Endodermal cell (in vitro differentiated cells): ENCODE measurements around the gene C6. TPM values are rescaled to one million over a fixed set of nuclear protein-coding genes. Genes with fewer than 3 reads are reported as not detected.
"Not testable (repeated sequence)": the region's sequence is repeated elsewhere in the genome, so short reads cannot be mapped to it uniquely, and the experiment has no call there.

Experiments
- DNase-seq: peaks from one replicate; pipeline ENCODE4 v3.0.0-alpha.2; 2017
- H3K27ac ChIP-seq: 2 replicates; pipeline ENCODE4 v1.5.1; 2013; ENCODE audit warnings: mild to moderate bottlenecking, low read depth, low read length, moderate library complexity
- H3K27me3 ChIP-seq: 2 replicates; pipeline ENCODE4 v1.6.1; 2013; ENCODE audit warnings: mild to moderate bottlenecking, low read length, moderate library complexity; ENCODE audit not compliant: insufficient read depth, control insufficient read depth, poor library complexity, severe bottlenecking
- H3K36me3 ChIP-seq: 2 replicates; pipeline ENCODE4 v1.7.0; 2013; ENCODE audit warnings: mild to moderate bottlenecking, low read length, moderate library complexity; ENCODE audit not compliant: control insufficient read depth, insufficient read depth
- H3K4me1 ChIP-seq: one replicate; pipeline ENCODE4 v1.7.0; 2013; ENCODE audit warnings: low read length; ENCODE audit not compliant: control insufficient read depth, insufficient read depth
- H3K4me3 ChIP-seq: 2 replicates; pipeline ENCODE4 v1.5.1; 2013; ENCODE audit warnings: mild to moderate bottlenecking, low read length, moderate library complexity
- H3K9ac ChIP-seq: 2 replicates; pipeline ENCODE4 v1.6.1; 2013; ENCODE audit warnings: mild to moderate bottlenecking, low read length, moderate library complexity; ENCODE audit not compliant: poor library complexity, severe bottlenecking; ENCODE audit errors: extremely low read depth
- H3K9me3 ChIP-seq: 2 replicates; pipeline ENCODE4 v1.6.1; 2013; ENCODE audit warnings: mild to moderate bottlenecking, low read length, moderate library complexity; ENCODE audit not compliant: control insufficient read depth
- H3K27ac Mint-ChIP-seq: 2 replicates; pipeline ENCODE4 v1.8.0; 2020; ENCODE audit warnings: mixed read lengths
- H3K27me3 Mint-ChIP-seq: 2 replicates; pipeline ENCODE4 v1.8.0; 2021; ENCODE audit warnings: mild to moderate bottlenecking, mixed read lengths; ENCODE audit not compliant: insufficient read depth
- H3K36me3 Mint-ChIP-seq: 2 replicates; pipeline ENCODE4 v1.8.0; 2020; ENCODE audit warnings: low read depth, mixed read lengths
- H3K4me1 Mint-ChIP-seq: 2 replicates; pipeline ENCODE4 v1.8.0; 2020; ENCODE audit warnings: mixed read lengths
- H3K4me3 Mint-ChIP-seq: 2 replicates; pipeline ENCODE4 v1.8.0; 2020; ENCODE audit warnings: mild to moderate bottlenecking, moderate library complexity, mixed read lengths
- H3K9me3 Mint-ChIP-seq: 2 replicates; pipeline ENCODE4 v1.8.0; 2020; ENCODE audit warnings: mild to moderate bottlenecking, mixed read lengths
- CTCF ChIP-seq: fragments of 200-600 bp; sonication (generic); conservative IDR thresholded peaks from 2 replicates; pipeline ENCODE4 v1.5.0; 2021; ENCODE audit warnings: antibody characterized with exemption, mild to moderate bottlenecking
- WGBS, 2 experiments: methylation state at CpG; one replicate each; pipeline versions ENCODE4 v1.1.5 to v1.1.7; 2013; ENCODE audit warnings: missing lambda C conversion rate in 2 of 2, mixed read lengths in 1 of 2; ENCODE audit not compliant: insufficient coverage in 1 of 2, insufficient read length in 1 of 2; 5-methylcytosine and 5-hydroxymethylcytosine counted together
- total RNA-seq, 2 donors: library from RNA; stranded (reverse); fragmentation: NEBNext Ultra II Directional in 1 of 2; extraction: Animal tissue kit (Norgen Biotek cat#: 25700) in 1 of 2; gene quantifications; 2 replicates in 1 of 2; 3 replicates in 1 of 2; pipeline ENCODE4 v1.2.1, GENCODE V29; 2021

The C6 gene
- total RNA-seq, 2 donors from 2014 or later, result 0.38 TPM; not detected in 1

GRCh38 chr5:41186143-41186542 is 27.2 kb downstream of the C6 start:
- Histone ChIP-seq H3K27ac (no peak overlapping the region), H3K36me3 (no peaks in the 10 kb centered on the region), H3K9ac (no peak overlapping the region), H3K9me3 (no peaks in the 10 kb centered on the region), H3K4me3 (no peak overlapping the region), H3K4me1 (peaks cover 9% of the 10 kb centered on the region), H3K27me3 (no peaks in the 10 kb centered on the region)
- no peak overlapping the region for H3K4me3 Mint-ChIP-seq
- no peaks in the 10 kb centered on the region for H3K36me3 Mint-ChIP-seq
- H3K27me3 Mint-ChIP-seq, result no peaks in the 10 kb centered on the region
- no peak for TF ChIP-seq CTCF
- 82 to 96% methylated on average over 1 of the region's 1 CpG for WGBS, 2 experiments
- no peak for DNase-seq
- no peaks in the 10 kb centered on the region for H3K9me3 Mint-ChIP-seq
- H3K4me1 Mint-ChIP-seq, result peaks cover 23% of the 10 kb centered on the region
- H3K27ac Mint-ChIP-seq, result no peak overlapping the region

- not testable (repeated sequence) for H3K9me3 Mint-ChIP-seq, H3K4me3 ChIP-seq
These were observed 30.0 kb downstream of the C6 start for GRCh38 chr5:41183331-41183730.

GRCh38 chr5:41182666-41183065 is 30.7 kb downstream of the C6 start:
- no peaks in the 10 kb centered on the region for H3K27me3 Mint-ChIP-seq
- Histone ChIP-seq H3K9me3 (no peaks in the 10 kb centered on the region), H3K36me3 (no peaks in the 10 kb centered on the region), H3K27ac (no peak overlapping the region), H3K4me3 (no peak overlapping the region), H3K4me1 (peaks cover 9% of the 10 kb centered on the region), H3K27me3 (no peaks in the 10 kb centered on the region), H3K9ac (no peak overlapping the region)
- no peaks in the 10 kb centered on the region for H3K36me3 Mint-ChIP-seq
- H3K4me1 Mint-ChIP-seq, result peaks cover 23% of the 10 kb centered on the region
- DNase-seq, result no peak
- H3K9me3 Mint-ChIP-seq, result no peaks in the 10 kb centered on the region
- H3K27ac Mint-ChIP-seq, result peak overlapping the region; percentile 8
- TF ChIP-seq CTCF, result no peak
- H3K4me3 Mint-ChIP-seq, result no peak overlapping the region

More at GRCh38 chr5:41183331-41183730, 30.0 kb downstream of the C6 start:
- H3K27me3 ChIP-seq, H3K9ac ChIP-seq, H3K36me3 Mint-ChIP-seq, H3K4me3 Mint-ChIP-seq, H3K27me3 Mint-ChIP-seq, H3K4me1 ChIP-seq, DNase-seq, H3K36me3 ChIP-seq, H3K9me3 ChIP-seq, H3K27ac ChIP-seq, H3K27ac Mint-ChIP-seq: not testable (repeated sequence)
- H3K4me1 Mint-ChIP-seq, result peaks cover 23% of the 10 kb centered on the region
- 100% methylated on average over 1 of the region's 1 CpG; no CpG with 5 or more reads in 1 of the 2 experiments for WGBS, 2 experiments
